GM21381 (cell line): ENCODE measurements around the gene AKAP8.
"Not testable (repeated sequence)": the region's sequence is repeated elsewhere in the genome, so short reads cannot be mapped to it uniquely, and the experiment has no call there.

ENCODE experiments used
- ATAC-seq: cut with Tn5 transposase; IDR thresholded peaks from one replicate; pipeline ENCODE4 v1.9.1; 2021; ENCODE audit warnings: mild to moderate bottlenecking, moderate library complexity; ENCODE audit not compliant: unreplicated experiment

Gene AKAP8

GRCh38 chr19:15335992-15336391 lies 43.6 kb downstream of the AKAP8 start:
- not testable (repeated sequence) for ATAC-seq

GRCh38 chr19:15332311-15332996 lies 47.1 kb downstream of the AKAP8 start, which contains the start of gene BRD4:
BRD4 (minus strand) TSS chr19:15332539; CDS start chr19:15273099, 59,440 bp downstream.
- ATAC-seq, result peak; percentile 40

GRCh38 chr19:15331419-15332310 lies 47.9 kb downstream of the AKAP8 start:
- ATAC-seq, result peak; percentile 39

- no peak for ATAC-seq
These were observed 48.7 kb downstream of the AKAP8 start for GRCh38 chr19:15330801-15331418.

- ATAC-seq, result no peak
These were observed 51.3 kb downstream of the AKAP8 start for GRCh38 chr19:15328312-15328711.

- ATAC-seq, result no peak
These were observed 54.6 kb downstream of the AKAP8 start for GRCh38 chr19:15324791-15325519.

GRCh38 chr19:15323496-15324235 lies 55.9 kb downstream of the AKAP8 start:
- no peak for ATAC-seq

GRCh38 chr19:15321739-15322138 lies 57.8 kb downstream of the AKAP8 start:
- ATAC-seq, result no peak

GRCh38 chr19:15320116-15320515 lies 59.5 kb downstream of the AKAP8 start:
- no peak for ATAC-seq

- ATAC-seq, result no peak
These were observed 61.3 kb downstream of the AKAP8 start for GRCh38 chr19:15318241-15318691.

GRCh38 chr19:15317392-15318071 lies 62.1 kb downstream of the AKAP8 start:
- ATAC-seq, result no peak

GRCh38 chr19:15316498-15316897 lies 63.1 kb downstream of the AKAP8 start:
- ATAC-seq, result no peak

- no peak for ATAC-seq
These were observed 64.5 kb downstream of the AKAP8 start for GRCh38 chr19:15315101-15315500.

- no peak for ATAC-seq
These were observed 65.8 kb downstream of the AKAP8 start for GRCh38 chr19:15313649-15314279.

- no peak for ATAC-seq
These were observed 72.4 kb downstream of the AKAP8 start for GRCh38 chr19:15307169-15307568.

- no peak for ATAC-seq
These were observed 73.8 kb downstream of the AKAP8 start for GRCh38 chr19:15305582-15306334.

- no peak for ATAC-seq
These were observed 75.4 kb downstream of the AKAP8 start for GRCh38 chr19:15304140-15304705.
